CD4-positive, alpha-beta T cell treated with Interleukin-2 at 100 ng/mL for 4 hours (primary cell): ENCODE results near the gene TH.

Source experiments
- DNase-seq: peaks from one replicate; pipeline ENCODE4 v3.0.0-alpha.2; 2020; ENCODE audit warnings: low spot score

The TH gene

GRCh38 chr11:2159536-2160413 lies 11.8 kb downstream of the TH start:
- no peak for DNase-seq

DNA sequence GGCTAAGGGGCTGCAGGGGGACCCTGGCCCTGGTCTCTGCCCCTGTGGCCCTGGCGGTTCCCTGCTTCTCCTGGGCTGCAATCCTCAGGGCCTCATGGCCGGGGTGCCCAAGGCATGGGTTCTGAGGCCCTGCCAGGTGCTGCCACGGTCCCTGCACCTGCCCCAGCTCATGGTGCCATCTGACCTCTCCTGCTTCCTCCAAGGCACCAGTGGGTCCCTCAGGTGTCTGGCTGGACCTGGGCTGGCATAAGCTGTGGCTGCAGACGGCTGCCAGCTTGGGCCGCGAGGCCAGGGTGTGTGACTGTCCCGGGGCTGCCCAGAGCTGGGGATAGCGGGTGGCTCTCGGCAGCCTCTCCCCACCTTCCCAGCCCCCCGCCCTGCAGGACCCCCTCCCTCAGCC lies 12.6 kb downstream of the TH start:
- DNase-seq = no peak

GRCh38 chr11:2158296-2158737 lies 13.3 kb downstream of the TH start:
- DNase-seq = no peak

- no peak for DNase-seq
Measured at GRCh38 chr11:2157294-2158040, 14.1 kb downstream of the TH start.

DNA sequence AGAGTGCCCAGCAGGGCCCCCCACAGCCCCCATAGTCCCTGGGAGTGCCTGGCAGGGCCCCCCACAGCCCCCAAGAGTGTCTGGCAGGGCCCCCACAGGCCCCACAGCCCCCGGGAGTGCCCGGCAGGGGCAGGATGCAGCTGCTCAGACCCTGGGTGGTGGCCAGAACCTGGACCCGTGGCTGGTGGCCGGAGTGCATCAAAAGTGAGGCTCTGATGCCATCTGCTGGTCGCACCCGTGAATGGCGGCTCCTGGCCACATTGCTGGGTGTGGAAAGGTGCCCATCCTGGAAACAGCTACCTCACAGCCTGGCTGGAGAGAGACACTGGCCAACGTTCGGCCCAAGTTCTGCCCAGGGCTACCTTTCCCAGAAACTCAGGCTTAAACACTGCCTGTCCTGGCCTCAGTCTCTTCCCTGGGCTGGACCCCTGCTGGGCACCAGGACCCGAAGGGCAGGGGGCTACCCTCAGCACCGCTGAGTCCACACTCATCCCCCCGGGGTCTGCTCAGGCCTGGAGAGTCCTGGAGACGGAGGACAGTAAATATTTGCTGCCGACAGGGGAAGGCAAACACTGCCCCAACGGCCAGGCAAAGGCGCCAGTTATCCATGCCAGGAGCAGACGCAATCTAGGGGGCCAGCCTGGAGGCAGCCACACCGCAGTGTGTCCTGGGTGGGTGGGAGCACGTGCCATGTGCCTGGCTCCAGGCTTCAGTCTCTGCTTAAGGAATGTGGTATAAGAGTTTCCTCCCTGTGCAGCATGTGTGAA lies 15.0 kb downstream of the TH start:
- DNase-seq = peak; percentile 47

- no peak for DNase-seq
Measured at GRCh38 chr11:2155511-2155910, 16.1 kb downstream of the TH start.

GRCh38 chr11:2154889-2155288 lies 16.7 kb downstream of the TH start:
- DNase-seq = no peak

DNA sequence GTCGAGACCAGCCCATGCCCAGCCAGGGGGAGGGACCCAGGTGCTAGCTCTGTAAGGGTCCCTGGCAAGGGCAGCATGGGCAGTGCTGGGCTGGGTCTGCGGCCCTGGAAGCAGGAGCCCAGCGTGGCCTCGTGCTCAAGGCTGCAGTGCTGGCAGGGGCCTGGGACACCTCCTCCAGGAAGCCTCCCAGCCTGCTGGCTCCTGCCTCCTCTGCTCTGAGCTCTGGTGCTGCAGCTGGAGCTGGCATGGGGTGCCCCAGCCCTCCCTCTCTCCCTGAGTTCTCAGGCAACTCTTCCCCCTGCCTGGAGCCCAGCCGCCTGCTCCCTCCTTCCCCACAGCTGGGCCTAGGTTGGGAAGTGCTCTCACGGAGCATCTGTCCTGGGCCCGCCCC lies 17.4 kb downstream of the TH start:
- DNase-seq = no peak

DNA sequence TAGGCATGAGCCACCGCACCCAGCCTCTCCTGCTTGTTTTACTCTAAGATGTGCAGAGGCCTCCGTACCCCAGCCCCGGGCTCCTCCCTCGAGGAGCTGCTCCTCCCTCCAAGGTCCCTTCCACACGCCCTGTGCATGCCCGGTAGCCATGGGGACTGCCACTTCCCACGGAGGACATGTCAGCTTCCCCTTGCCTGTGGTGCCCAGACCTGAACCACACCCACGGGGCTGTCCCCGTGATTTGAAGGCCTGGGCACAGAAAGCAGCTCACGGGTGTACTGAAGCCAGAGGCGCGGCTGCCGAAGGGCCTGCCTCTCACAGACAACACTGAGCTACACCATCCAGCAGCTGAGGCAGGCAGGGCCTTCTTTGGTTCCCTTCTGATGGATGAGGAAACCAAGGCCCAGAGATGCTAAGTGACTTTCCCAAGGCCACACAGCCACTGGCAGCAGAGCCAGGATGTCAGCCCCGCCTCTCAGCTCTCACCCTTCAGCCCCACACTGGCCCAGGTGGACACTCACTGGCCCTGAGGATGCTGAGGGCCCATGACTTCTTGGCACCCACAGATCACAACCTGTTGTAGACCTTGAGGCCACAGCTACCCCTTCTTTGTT lies 17.9 kb downstream of the TH start:
- DNase-seq = no peak

DNA sequence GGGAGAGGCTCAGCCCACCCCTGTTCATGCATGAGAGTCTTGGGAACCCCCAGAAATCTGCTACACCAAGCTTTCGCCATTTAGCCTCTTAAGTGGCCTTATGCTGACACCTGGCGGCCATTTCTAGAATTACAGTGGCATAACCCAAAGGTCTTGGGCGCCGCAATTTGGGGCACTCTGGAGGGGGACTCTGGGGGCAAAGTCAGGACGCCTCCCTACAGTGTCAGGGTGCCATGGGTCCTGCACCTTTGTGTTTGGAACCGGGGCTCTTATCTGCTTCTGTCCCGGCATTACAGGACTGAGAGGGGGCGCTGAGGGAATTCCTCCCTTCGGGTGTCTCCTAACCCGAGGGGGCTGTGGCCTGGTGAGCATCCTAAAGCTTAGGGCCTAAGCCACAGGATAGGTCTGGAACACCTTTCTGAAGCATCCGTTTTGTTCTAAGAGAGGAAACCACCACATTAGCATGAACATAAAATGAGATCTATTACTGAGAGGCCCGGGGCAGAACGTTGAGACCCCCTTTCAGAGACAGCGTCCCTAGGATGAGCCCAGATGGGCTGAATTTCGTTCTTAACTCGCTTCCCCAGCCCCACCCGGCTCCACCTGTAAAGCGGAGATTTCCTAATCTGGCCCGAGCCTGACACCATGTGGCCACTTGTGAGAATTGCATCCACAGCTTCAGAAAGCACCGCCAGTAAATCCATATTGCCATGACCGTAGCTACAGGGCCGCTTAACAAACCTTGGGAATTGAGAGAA lies 19.9 kb downstream of the TH start:
- peak; percentile 82 for DNase-seq

- DNase-seq = no peak
Measured at GRCh38 chr11:2149864-2150847, 21.5 kb downstream of the TH start.

- no peak for DNase-seq
Measured at GRCh38 chr11:2149460-2149859, 22.2 kb downstream of the TH start.

- DNase-seq = no peak
Measured at GRCh38 chr11:2148595-2148994, 23.0 kb downstream of the TH start.

- DNase-seq = no peak
Measured at GRCh38 chr11:2147391-2147790, 24.2 kb downstream of the TH start.

DNA sequence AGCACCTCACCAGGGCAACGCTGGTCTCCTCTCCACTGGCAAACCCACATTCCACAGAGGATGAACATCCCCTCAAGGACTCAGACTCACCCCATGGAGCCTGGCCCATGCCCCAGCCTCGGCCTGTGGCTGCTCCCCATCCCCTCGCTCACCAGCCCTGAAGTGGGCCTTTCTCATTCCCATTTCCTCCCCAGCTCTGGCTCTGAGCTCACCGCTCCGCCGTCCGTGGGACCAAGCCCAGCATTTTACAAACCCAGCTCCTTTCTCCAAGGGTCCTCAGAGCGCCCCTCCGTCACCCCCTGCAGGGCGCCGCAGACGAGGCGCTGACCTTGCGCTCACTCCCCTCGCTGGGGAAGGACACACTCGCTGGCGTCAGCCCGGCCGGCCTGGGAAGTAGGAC lies 25.6 kb downstream of the TH start:
- no peak for DNase-seq

DNA sequence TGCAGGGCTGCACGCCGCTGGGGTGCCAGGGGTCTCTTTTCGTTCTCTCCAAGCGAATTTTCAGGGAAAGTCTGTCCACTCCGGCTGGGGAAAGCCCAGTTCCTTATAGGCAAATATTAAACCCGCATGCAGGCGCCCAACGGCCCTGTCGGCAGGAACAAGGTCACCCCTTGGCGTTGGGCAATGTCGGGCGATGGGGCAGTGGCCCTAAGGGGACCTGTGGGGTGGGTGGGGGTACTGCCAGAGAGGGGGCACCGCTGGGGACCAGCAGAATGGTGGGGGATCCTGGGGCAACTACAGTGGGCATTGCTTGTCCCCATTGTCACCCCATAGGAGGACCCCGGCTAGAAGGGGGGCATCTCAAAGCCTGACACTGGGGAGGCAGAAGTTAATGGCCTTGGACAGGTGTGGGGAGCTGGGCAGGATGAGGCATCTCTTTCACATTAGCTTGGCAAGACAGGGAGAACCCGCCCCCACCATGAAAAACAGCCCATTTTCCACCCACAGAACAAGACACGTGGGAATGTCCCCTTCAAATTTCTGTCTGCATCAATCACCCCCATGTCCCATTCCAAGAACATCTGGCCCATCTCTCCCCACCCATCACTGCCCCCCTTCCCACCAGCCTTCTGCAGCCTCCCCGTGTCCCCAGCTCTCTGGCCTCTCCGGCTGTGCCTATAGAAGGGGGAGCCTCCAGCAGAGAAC lies 26.9 kb downstream of the TH start:
- DNase-seq = no peak

DNA sequence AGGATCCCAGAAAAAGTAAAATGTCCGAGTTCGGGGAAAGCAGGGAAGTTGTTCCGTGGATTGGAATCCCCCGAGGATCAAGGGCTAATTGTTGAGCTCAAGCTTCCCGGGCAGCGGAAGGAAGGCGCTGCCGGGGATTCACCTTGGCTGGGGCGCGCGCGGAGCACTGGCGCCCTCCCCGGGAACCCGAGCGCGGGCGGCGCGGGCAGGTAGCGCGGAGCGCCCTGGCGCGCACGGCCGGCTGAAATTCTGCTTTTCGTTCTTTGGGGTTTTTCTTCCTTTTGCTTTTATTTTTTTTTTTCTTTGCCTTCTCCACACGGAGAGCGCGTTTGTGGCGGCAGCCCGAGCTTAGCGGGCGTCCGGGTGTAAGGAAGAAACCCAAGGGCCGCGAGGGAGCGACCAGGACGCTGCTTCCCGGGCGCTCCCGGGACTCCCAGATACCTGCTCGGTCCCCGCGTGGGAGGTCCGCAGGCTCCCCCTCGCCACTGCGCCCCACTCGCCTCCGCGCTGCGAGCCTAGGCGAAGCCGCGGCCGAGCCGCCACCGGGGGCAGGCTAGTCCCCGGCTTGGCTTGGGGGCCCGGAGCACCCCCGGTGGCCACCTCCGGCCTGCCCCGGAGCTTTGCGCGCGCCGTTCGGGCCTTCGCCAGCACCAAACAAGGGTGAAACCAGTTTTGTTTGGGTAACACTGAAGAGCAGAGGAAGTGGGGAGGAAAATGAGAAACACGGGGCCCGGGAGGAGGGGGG lies 27.6 kb downstream of the TH start:
- no peak for DNase-seq

DNA sequence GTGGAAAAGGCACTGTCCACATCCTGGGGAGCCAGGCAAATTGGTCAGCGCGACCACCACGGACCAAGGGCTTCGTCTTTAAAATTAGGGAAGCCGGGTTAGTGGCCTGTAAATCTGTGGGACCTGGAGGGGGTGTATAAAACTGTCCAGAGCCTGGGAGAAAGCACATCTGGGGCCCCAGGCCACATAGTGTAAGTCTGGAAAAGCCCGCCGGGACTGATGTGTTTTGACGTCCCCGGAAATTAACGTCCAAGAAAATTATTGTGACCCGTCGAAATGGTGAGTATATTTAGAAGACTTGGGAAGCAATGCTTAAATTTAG lies 28.2 kb downstream of the TH start:
- no peak for DNase-seq

- no peak for DNase-seq
Measured at GRCh38 chr11:2142762-2143202, 28.8 kb downstream of the TH start.
